Measurements from ENCODE around the gene KICS2. TPM values are rescaled to one million over a fixed set of nuclear protein-coding genes. Genes with fewer than 3 reads are reported as not detected.
"Not testable (repeated sequence)": the region's sequence is repeated elsewhere in the genome, so short reads cannot be mapped to it uniquely, and the experiment has no call there.

KICS2 gene
- polyA plus RNA-seq, 3 donors, result 2.7 to 5.5 (median 3.5) TPM

DNA sequence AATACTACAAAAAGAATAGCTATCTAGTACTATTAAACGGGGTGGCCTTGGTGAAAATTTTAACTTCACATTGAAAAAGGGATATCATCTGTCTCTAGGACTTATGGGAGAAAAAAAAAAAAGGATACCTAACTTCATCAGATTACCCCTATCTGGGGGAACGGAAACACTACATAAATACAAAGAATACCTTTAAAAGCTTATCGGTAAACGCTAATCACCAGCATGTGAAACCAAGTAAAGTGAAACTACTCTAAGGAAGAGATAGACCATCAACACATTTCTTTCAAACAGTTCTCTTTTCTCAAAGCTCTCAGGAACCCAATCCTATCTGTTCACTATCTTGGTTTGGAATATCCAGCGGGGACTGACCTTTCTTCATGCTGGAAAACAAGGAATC is 3.5 kb downstream of the KICS2 start:
- Histone ChIP-seq H3K79me2 (ENCODE audit: insufficient read depth, low read length) (peaks cover 6% of the 10 kb centered on the region), H2AFZ (ENCODE audit: insufficient read depth, low read depth, low read length, poor library complexity, severe bottlenecking) (peak overlapping the region; percentile 38), H3K9ac (ENCODE audit: insufficient read depth, low read length, poor library complexity, severe bottlenecking) (no peak overlapping the region), H4K20me1 (ENCODE audit: insufficient read depth, low read length) (no peaks in the 10 kb centered on the region), H3K4me3 (replicated peaks in 1 of 3; ENCODE audit: low read depth in 2 of 3, low read length in 3 of 3) (no peak overlapping the region), H3K27ac (ENCODE audit: low read depth in 1 of 2, low read length in 2 of 2) (peak overlapping the region in 1 of 2 donors; percentile 42), H3K27me3 (ENCODE audit: control insufficient read depth in 2 of 2, insufficient read depth in 2 of 2, low read length in 2 of 2) (no peaks in the 10 kb centered on the region), H3K4me1 (ENCODE audit: control insufficient read depth in 1 of 2, insufficient read depth in 2 of 2, low read length in 2 of 2) (peaks cover 14 to 22% of the 10 kb centered on the region in 2 donors), H3K4me2 (replicated peaks; ENCODE audit: extremely low read depth, low read length, poor library complexity, severe bottlenecking) (peak overlapping the region; percentile 23), H3K9me3 (replicated peaks in 1 of 2; ENCODE audit: control insufficient read depth in 1 of 2, insufficient read depth in 1 of 2, low read length in 2 of 2) (no peaks in the 10 kb centered on the region), H3K36me3 (replicated peaks in 1 of 2; ENCODE audit: control insufficient read depth in 1 of 2, insufficient read depth in 2 of 2, low read length in 2 of 2) (peaks cover 3 to 10% of the 10 kb centered on the region in 2 donors)
- H3K27me3 Mint-ChIP-seq (ENCODE audit: low read depth in 3 of 3), result peaks cover 0 to 1% (median 0%) of the 10 kb centered on the region in 3 donors
- peaks cover 26% of the 10 kb centered on the region for H3K4me1 Mint-ChIP-seq
- H3K27ac Mint-ChIP-seq, result peak overlapping the region in 5 of 7 donors; percentile 64 to 85 (median 83)
- no CpG with 5 or more reads among the region's 5 CpGs for WGBS (ENCODE audit: insufficient coverage)
- intact Hi-C loops (cut with micrococcal nuclease), result no loop called here
- no peaks in the 10 kb centered on the region for H3K9me3 Mint-ChIP-seq
- TF ChIP-seq, protein P1, sequence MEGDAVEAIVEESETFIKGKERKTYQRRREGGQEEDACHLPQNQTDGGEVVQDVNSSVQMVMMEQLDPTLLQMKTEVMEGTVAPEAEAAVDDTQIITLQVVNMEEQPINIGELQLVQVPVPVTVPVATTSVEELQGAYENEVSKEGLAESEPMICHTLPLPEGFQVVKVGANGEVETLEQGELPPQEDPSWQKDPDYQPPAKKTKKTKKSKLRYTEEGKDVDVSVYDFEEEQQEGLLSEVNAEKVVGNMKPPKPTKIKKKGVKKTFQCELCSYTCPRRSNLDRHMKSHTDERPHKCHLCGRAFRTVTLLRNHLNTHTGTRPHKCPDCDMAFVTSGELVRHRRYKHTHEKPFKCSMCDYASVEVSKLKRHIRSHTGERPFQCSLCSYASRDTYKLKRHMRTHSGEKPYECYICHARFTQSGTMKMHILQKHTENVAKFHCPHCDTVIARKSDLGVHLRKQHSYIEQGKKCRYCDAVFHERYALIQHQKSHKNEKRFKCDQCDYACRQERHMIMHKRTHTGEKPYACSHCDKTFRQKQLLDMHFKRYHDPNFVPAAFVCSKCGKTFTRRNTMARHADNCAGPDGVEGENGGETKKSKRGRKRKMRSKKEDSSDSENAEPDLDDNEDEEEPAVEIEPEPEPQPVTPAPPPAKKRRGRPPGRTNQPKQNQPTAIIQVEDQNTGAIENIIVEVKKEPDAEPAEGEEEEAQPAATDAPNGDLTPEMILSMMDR (IDR thresholded peaks at IDR 0.05), result no peak
- H3K4me3 Mint-ChIP-seq, result peak overlapping the region; percentile 56 to 72
- peaks cover 9 to 10% of the 10 kb centered on the region in 2 donors for H3K36me3 Mint-ChIP-seq
- DNase-seq, result no peak

DNA sequence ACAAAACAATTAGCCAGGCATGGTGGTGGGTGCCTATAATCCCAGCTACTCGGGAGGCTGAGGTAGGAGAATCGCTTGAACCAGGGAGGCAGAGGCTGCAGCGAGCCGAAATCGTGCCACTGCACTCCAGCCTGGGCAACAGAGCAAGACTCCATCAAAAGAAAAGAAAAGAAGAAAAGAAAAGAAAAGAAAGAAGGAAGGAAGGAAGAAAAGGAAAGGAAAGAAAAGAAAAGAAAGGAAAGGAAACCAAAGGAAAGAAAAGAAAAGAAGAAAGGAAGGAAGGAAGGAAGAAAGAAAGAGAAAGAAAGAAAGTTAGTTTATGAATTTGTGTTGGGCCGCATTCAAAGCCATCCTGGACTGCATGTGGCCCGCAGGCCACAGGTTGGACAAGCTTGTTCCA is 4.5 kb downstream of the KICS2 start:
- H3K9ac ChIP-seq (ENCODE audit: insufficient read depth, low read length, poor library complexity, severe bottlenecking); H3K27me3 Mint-ChIP-seq (ENCODE audit: low read depth in 3 of 3); H3K4me3 ChIP-seq (replicated peaks in 1 of 3; ENCODE audit: low read depth in 2 of 3, low read length in 3 of 3); H4K20me1 ChIP-seq (ENCODE audit: insufficient read depth, low read length); H2AFZ ChIP-seq (ENCODE audit: insufficient read depth, low read depth, low read length, poor library complexity, severe bottlenecking); H3K4me2 ChIP-seq (replicated peaks; ENCODE audit: extremely low read depth, low read length, poor library complexity, severe bottlenecking); intact Hi-C loops (cut with micrococcal nuclease); H3K9me3 Mint-ChIP-seq; H3K9me3 ChIP-seq (replicated peaks in 1 of 2; ENCODE audit: control insufficient read depth in 1 of 2, insufficient read depth in 1 of 2, low read length in 2 of 2); H3K79me2 ChIP-seq (ENCODE audit: insufficient read depth, low read length); H3K27ac ChIP-seq (ENCODE audit: low read depth in 1 of 2, low read length in 2 of 2); H3K4me3 Mint-ChIP-seq; DNase-seq; H3K27me3 ChIP-seq (ENCODE audit: control insufficient read depth in 2 of 2, insufficient read depth in 2 of 2, low read length in 2 of 2): not testable (repeated sequence)
- H3K27ac Mint-ChIP-seq, result peak overlapping the region in 1 of 7 donors; percentile 6
- H3K36me3 Mint-ChIP-seq, result peaks cover 12 to 18% of the 10 kb centered on the region in 2 donors
- no CpG with 5 or more reads among the region's 7 CpGs for WGBS (ENCODE audit: insufficient coverage)
- H3K36me3 ChIP-seq (replicated peaks in 1 of 2; ENCODE audit: control insufficient read depth in 1 of 2, insufficient read depth in 2 of 2, low read length in 2 of 2), result peaks cover 3 to 18% of the 10 kb centered on the region in 2 donors
- H3K4me1 ChIP-seq (ENCODE audit: control insufficient read depth in 1 of 2, insufficient read depth in 2 of 2, low read length in 2 of 2), result peaks cover 13 to 21% of the 10 kb centered on the region in 2 donors
- peaks cover 25% of the 10 kb centered on the region for H3K4me1 Mint-ChIP-seq
